H9 (cell line): ENCODE measurements around the gene HES3. TPM values are rescaled to one million over a fixed set of nuclear protein-coding genes. Genes with fewer than 3 reads are reported as not detected.
A peak's percentile ranks its signal among the peaks of the same experiment; 100 is the strongest.

Experiments
- DNase-seq: peaks from one replicate; pipeline ENCODE4 v3.0.0-alpha.2; 2017
- H2AFZ ChIP-seq: one replicate; pipeline ENCODE4 v1.6.1; 2013; ENCODE audit warnings: mild to moderate bottlenecking, low read length, control low read depth, moderate library complexity
- H2AK5ac ChIP-seq: 2 replicates; pipeline ENCODE4 v1.6.1; 2013; ENCODE audit warnings: low read length, control low read depth, mixed read lengths; ENCODE audit not compliant: insufficient read length
- H2BK120ac ChIP-seq: one replicate; pipeline ENCODE4 v1.6.1; 2013; ENCODE audit warnings: low read depth, mild to moderate bottlenecking, low read length, control low read depth, inconsistent platforms; ENCODE audit not compliant: poor library complexity, severe bottlenecking
- H2BK12ac ChIP-seq: 2 replicates; pipeline ENCODE4 v1.6.1; 2013; ENCODE audit warnings: low read length, control low read depth, mixed read lengths, low read depth; ENCODE audit not compliant: insufficient read length
- H2BK15ac ChIP-seq: 2 replicates; pipeline ENCODE4 v1.6.1; 2013; ENCODE audit warnings: low read depth, low read length, control low read depth
- H2BK20ac ChIP-seq: one replicate; pipeline ENCODE4 v1.6.1; 2013; ENCODE audit warnings: low read depth, mild to moderate bottlenecking, low read length, control low read depth, inconsistent platforms; ENCODE audit not compliant: poor library complexity, severe bottlenecking
- H2BK5ac ChIP-seq: 2 replicates; pipeline ENCODE4 v1.6.1; 2013; ENCODE audit warnings: low read length, control low read depth, mixed read lengths; ENCODE audit not compliant: insufficient read length
- H3K14ac ChIP-seq: 2 replicates; pipeline ENCODE4 v1.6.1; 2013; ENCODE audit warnings: low read length, control low read depth; ENCODE audit not compliant: insufficient read depth
- H3K18ac ChIP-seq: 2 replicates; pipeline ENCODE4 v1.6.1; 2013; ENCODE audit warnings: low read depth, mild to moderate bottlenecking, mixed read lengths, low read length, control low read depth; ENCODE audit not compliant: insufficient read length
- H3K23ac ChIP-seq: 2 replicates; pipeline ENCODE4 v1.6.1; 2013; ENCODE audit warnings: low read length, control low read depth, mixed read lengths, low read depth; ENCODE audit not compliant: insufficient read length
- H3K23me2 ChIP-seq: 2 replicates; pipeline ENCODE4 v1.6.1; 2013; ENCODE audit warnings: low read depth, mild to moderate bottlenecking, mixed read lengths, low read length, control low read depth; ENCODE audit not compliant: insufficient read length, poor library complexity, severe bottlenecking
- H3K27ac ChIP-seq: 2 replicates; pipeline ENCODE4 v1.5.1; 2013; ENCODE audit warnings: low read length, control low read depth, mixed read lengths, low read depth; ENCODE audit not compliant: insufficient read length
- H3K27me3 ChIP-seq: 2 replicates; pipeline ENCODE4 v1.6.1; 2013; ENCODE audit warnings: low read length, control low read depth, inconsistent platforms; ENCODE audit not compliant: insufficient read depth
- H3K4ac ChIP-seq: 2 replicates; pipeline ENCODE4 v1.6.1; 2013; ENCODE audit warnings: low read depth, mild to moderate bottlenecking, control low read depth, inconsistent platforms, low read length, moderate library complexity
- H3K4me1 ChIP-seq: 2 replicates; pipeline ENCODE4 v1.6.1; 2013; ENCODE audit warnings: low read length, control low read depth, inconsistent platforms; ENCODE audit not compliant: insufficient read depth
- H3K4me2 ChIP-seq: 2 replicates; pipeline ENCODE4 v1.6.1; 2013; ENCODE audit warnings: low read length, control low read depth, mixed read lengths; ENCODE audit not compliant: insufficient read length, insufficient read depth
- H3K56ac ChIP-seq: 2 replicates; pipeline ENCODE4 v1.6.1; 2013; ENCODE audit warnings: low read depth, mild to moderate bottlenecking, mixed read lengths, low read length, control low read depth; ENCODE audit not compliant: insufficient read length
- H3K79me1 ChIP-seq: 2 replicates; pipeline ENCODE4 v1.6.1; 2013; ENCODE audit warnings: low read depth, mild to moderate bottlenecking, moderate library complexity, low read length, control low read depth, inconsistent platforms; ENCODE audit not compliant: insufficient read depth, poor library complexity, severe bottlenecking
- H3K79me2 ChIP-seq: 2 replicates; pipeline ENCODE4 v1.6.1; 2013; ENCODE audit warnings: low read length, control low read depth, inconsistent platforms; ENCODE audit not compliant: insufficient read depth
- H3K9ac ChIP-seq: 2 replicates; pipeline ENCODE4 v1.6.1; 2013; ENCODE audit warnings: low read length, control low read depth, mixed read lengths; ENCODE audit not compliant: insufficient read length; ENCODE audit errors: extremely low read depth
- H3K9me3 ChIP-seq: one replicate; pipeline ENCODE4 v1.6.1; 2013; ENCODE audit warnings: low read depth, low read length, inconsistent platforms; ENCODE audit not compliant: control insufficient read depth
- H3T11ph ChIP-seq: one replicate; pipeline ENCODE4 v1.6.1; 2013; ENCODE audit warnings: mild to moderate bottlenecking, low read length, control low read depth, inconsistent platforms
- H4K20me1 ChIP-seq: one replicate; pipeline ENCODE4 v1.6.1; 2013; ENCODE audit not compliant: control insufficient read depth, insufficient read length, insufficient read depth
- H4K5ac ChIP-seq: 2 replicates; pipeline ENCODE4 v1.6.1; 2013; ENCODE audit warnings: low read depth, mild to moderate bottlenecking, mixed read lengths, low read length, control low read depth; ENCODE audit not compliant: insufficient read length
- H4K8ac ChIP-seq: replicated peaks from 2 replicates; pipeline ENCODE4 v1.6.1; 2013; ENCODE audit warnings: low read length, control low read depth, mixed read lengths, low read depth; ENCODE audit not compliant: insufficient read length
- H4K91ac ChIP-seq: 2 replicates; pipeline ENCODE4 v1.6.1; 2013; ENCODE audit warnings: low read depth, mild to moderate bottlenecking, moderate library complexity, mixed read lengths, low read length, control low read depth; ENCODE audit not compliant: insufficient read length
- H3K27ac Mint-ChIP-seq, 3 experiments: 2 replicates in 2 of 3; 3 replicates in 1 of 3; pipeline ENCODE4 v1.8.0; 2020 to 2021; ENCODE audit warnings: mixed read lengths in 3 of 3, mild to moderate bottlenecking in 1 of 3, moderate library complexity in 1 of 3
- H3K27me3 Mint-ChIP-seq: 2 replicates; pipeline ENCODE4 v1.8.0; 2021; ENCODE audit warnings: low read depth, mild to moderate bottlenecking, moderate library complexity, mixed read lengths
- H3K36me3 Mint-ChIP-seq, 3 experiments: 2 replicates in 2 of 3; 3 replicates in 1 of 3; pipeline ENCODE4 v1.8.0; 2020 to 2021; ENCODE audit warnings: low read depth in 3 of 3, mixed read lengths in 3 of 3; ENCODE audit not compliant: insufficient read depth in 1 of 3
- H3K4me1 Mint-ChIP-seq, 2 experiments: 2 replicates each; pipeline ENCODE4 v1.8.0; 2020; ENCODE audit warnings: mixed read lengths in 2 of 2
- H3K4me3 Mint-ChIP-seq, 2 experiments: 2 replicates in 1 of 2; 3 replicates in 1 of 2; pipeline ENCODE4 v1.8.0; 2020 to 2021; ENCODE audit warnings: mild to moderate bottlenecking in 2 of 2, mixed read lengths in 2 of 2, moderate library complexity in 1 of 2
- H3K9me3 Mint-ChIP-seq, 2 experiments: 2 replicates in 1 of 2; 3 replicates in 1 of 2; pipeline ENCODE4 v1.8.0; 2020; ENCODE audit warnings: mild to moderate bottlenecking in 2 of 2, mixed read lengths in 2 of 2, moderate library complexity in 1 of 2
- whole genome bisulfite sequencing: extraction: QIAGEN DNeasy Blood & Tissue Kit; methylation state at CpG from one replicate; pipeline ENCODE4 v1.1.7; 2013; ENCODE audit warnings: missing lambda C conversion rate, low lambda C conversion rate, mixed read lengths; ENCODE audit not compliant: insufficient read length; ENCODE audit errors: extremely low coverage; 5-methylcytosine and 5-hydroxymethylcytosine counted together
- total RNA-seq: library from RNA; stranded (reverse); gene quantifications from 2 replicates; pipeline ENCODE4 v1.2.1, GENCODE V29; 2021
- TF ChIP-seq, protein P1 (sequence below): fragments of 200-600 bp; sonication (generic); conservative IDR thresholded peaks from 3 replicates; pipeline ENCODE4 v1.8.0; 2021; ENCODE audit warnings: antibody characterized with exemption, mild to moderate bottlenecking

Gene HES3
- total RNA-seq, 1 experiment from 2014 or later: 89.9 TPM

- Histone ChIP-seq H3K23me2 (peaks cover 4% of the 10 kb centered on the region), H2AK5ac (no peak within 1 kb of the TSS), H4K20me1 (no peaks in the 10 kb centered on the region), H2AFZ (no peak within 1 kb of the TSS), H3K27me3 (peaks cover 7% of the 10 kb centered on the region; the same call in 1 of the 2 replicates), H4K5ac (no peak within 1 kb of the TSS), H3K18ac (no peak within 1 kb of the TSS), H3K79me2 (no peaks in the 10 kb centered on the region), H3K9ac (no peak within 1 kb of the TSS), H4K8ac (no peak within 1 kb of the TSS), H2BK5ac (no peak within 1 kb of the TSS), H3K9me3 (no peaks in the 10 kb centered on the region), H4K91ac (no peak within 1 kb of the TSS), H3K23ac (no peak within 1 kb of the TSS), H3T11ph (no peak within 1 kb of the TSS), H2BK12ac (no peak within 1 kb of the TSS), H3K4me2 (peak within 1 kb of the TSS; percentile 32), H2BK20ac (no peak within 1 kb of the TSS), H2BK120ac (no peak within 1 kb of the TSS), H2BK15ac (no peak within 1 kb of the TSS), H3K79me1 (no peaks in the 10 kb centered on the region), H3K27ac (no peak within 1 kb of the TSS), H3K56ac (no peak within 1 kb of the TSS), H3K4ac (no peak within 1 kb of the TSS), H3K4me1 (no peaks in the 10 kb centered on the region), H3K14ac (no peak within 1 kb of the TSS)
- Mint-ChIP-seq H3K36me3 (peaks cover 0 to 4% (median 0%) of the 10 kb centered on the region in 3 experiments; a peak in 3 of 7 replicates), H3K27me3 (peaks cover 44% of the 10 kb centered on the region), H3K9me3 (no peaks in the 10 kb centered on the region), H3K4me1 (peaks cover 4 to 11% of the 10 kb centered on the region in 2 experiments; a peak in 3 of 4 replicates), H3K4me3 (peak within 1 kb of the TSS; percentile 59 to 83), H3K27ac (no peak within 1 kb of the TSS; a peak in 1 of 7 replicates)
- TF ChIP-seq, protein P1, sequence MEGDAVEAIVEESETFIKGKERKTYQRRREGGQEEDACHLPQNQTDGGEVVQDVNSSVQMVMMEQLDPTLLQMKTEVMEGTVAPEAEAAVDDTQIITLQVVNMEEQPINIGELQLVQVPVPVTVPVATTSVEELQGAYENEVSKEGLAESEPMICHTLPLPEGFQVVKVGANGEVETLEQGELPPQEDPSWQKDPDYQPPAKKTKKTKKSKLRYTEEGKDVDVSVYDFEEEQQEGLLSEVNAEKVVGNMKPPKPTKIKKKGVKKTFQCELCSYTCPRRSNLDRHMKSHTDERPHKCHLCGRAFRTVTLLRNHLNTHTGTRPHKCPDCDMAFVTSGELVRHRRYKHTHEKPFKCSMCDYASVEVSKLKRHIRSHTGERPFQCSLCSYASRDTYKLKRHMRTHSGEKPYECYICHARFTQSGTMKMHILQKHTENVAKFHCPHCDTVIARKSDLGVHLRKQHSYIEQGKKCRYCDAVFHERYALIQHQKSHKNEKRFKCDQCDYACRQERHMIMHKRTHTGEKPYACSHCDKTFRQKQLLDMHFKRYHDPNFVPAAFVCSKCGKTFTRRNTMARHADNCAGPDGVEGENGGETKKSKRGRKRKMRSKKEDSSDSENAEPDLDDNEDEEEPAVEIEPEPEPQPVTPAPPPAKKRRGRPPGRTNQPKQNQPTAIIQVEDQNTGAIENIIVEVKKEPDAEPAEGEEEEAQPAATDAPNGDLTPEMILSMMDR: no peak
- no CpG with 5 or more reads among the region's 78 CpGs for WGBS
- DNase-seq: peak; percentile 60
These were observed 17.1 kb downstream of the HES3 start, which contains the start of gene GPR153 for GRCh38 chr1:6260961-6261614. GPR153 (minus strand) TSS chr1:6261098; CDS start chr1:6254905, 6,193 bp downstream.
